GM12892 (cell line): ENCODE measurements around the gene LRMDA.
"Not testable (repeated sequence)": the region's sequence is repeated elsewhere in the genome, so short reads cannot be mapped to it uniquely, and the experiment has no call there.

Experiments
- POLR2A ChIP-seq: IDR thresholded peaks from 2 replicates; pipeline ENCODE4 v1.6.1; 2011; ENCODE audit warnings: low read depth, low read length, control low read depth
- POLR2AphosphoS5 ChIP-seq: IDR thresholded peaks from 2 replicates; pipeline ENCODE4 v1.6.1; 2011; ENCODE audit warnings: low read depth, low read length, control low read depth
- TAF1 ChIP-seq: IDR thresholded peaks from 2 replicates; pipeline ENCODE4 v1.6.1; 2011; ENCODE audit warnings: low read depth, mild to moderate bottlenecking, control low read depth, low read length, borderline replicate concordance

GRCh38 chr10:75750093-75750875, 318.9 kb downstream of the LRMDA start:
- TF ChIP-seq POLR2A, POLR2AphosphoS5, TAF1: not testable (repeated sequence)
